ENCODE measurements around the gene FASTK. TPM values are rescaled to one million over a fixed set of nuclear protein-coding genes. Genes with fewer than 3 reads are reported as not detected.

FASTK gene
- total and polyA plus RNA-seq, 2 donors (not counting 3 experiments of a cell fraction or from before 2014, with no cell fraction given), result 73.3 to 113 TPM

DNA sequence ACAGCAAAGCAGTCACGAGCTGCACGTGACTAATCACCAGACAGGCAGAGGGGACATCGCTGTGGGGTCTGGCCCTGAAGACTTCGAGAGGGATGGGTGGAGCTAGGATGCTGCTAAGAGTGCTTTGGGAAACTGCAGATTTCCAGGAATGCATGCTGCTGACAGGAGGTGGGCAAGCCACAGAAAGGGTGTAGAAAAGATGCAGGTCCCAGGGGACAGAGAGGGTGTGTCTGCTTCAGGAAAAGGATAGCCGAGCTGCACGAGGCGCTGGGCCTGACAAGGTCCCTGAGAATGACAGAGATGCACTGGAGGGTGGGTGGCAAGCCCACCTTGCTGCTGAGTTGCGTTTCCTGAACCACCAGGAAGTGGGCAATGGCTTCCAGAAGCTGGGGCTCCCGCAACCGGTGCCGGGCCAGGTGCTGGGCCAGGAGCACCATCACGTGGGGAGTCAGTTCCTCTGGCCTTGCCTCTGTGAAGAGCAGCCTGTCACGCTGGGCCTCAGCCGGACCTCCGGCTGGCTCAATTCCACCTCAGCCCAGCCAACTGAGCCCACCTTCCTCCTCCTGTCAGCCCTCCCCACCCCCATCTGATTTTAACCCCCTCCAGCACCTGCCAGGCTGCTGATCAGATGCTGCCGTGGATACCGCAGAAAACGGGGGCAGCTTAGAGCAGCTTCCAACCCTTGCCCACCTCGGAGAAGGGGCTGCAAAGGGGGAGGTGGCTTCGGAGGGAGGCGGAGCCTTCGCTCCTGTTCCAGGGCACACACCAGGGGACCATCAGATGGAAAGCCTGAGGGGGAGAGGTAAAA is 2.2 kb downstream of the FASTK start:
- no TSS peak for BruUV-seq (replicated peaks)
- H3K9me3 ChIP-seq (replicated peaks; ENCODE audit: control insufficient read depth, insufficient read depth, low read length), result no peaks in the 10 kb centered on the region
- H3K36me3 ChIP-seq (ENCODE audit: control insufficient read depth in 2 of 2, extremely low read depth in 1 of 2, insufficient read depth in 2 of 2, low read length in 2 of 2), result peaks cover 2 to 23% of the 10 kb centered on the region in 2 experiments
- no peak overlapping the region for H3K27ac ChIP-seq (ENCODE audit: insufficient read depth, low read depth, low read length)
- no peak overlapping the region for H2AFZ ChIP-seq (ENCODE audit: low read depth, low read length)
- no peak overlapping the region for H3K4me3 ChIP-seq (replicated peaks in 1 of 3; ENCODE audit: insufficient read depth in 1 of 3, low read depth in 1 of 3, low read length in 3 of 3)
- intact Hi-C loops (cut with micrococcal nuclease) (no loop called here), dilution Hi-C loops (cut with MboI; ENCODE audit: extremely low pct_ligation_motif_present, low sequenced_read_pairs) (no loop called here)
- ChIA-PET POLR2A (no interaction called here), CTCF (interaction anchor here (0.8 to 3.0 kb wide), 5 partner anchors 30 to 180 kb away, joined by 3 to 12 read pairs (median 4); no protein-coding TSS in a partner anchor)
- no peak for DNase-seq (ENCODE audit: low read depth, low spot score)
- H3K27me3 ChIP-seq (ENCODE audit: control insufficient read depth in 2 of 2, insufficient read depth in 2 of 2, low read length in 2 of 2), result no peaks in the 10 kb centered on the region
- H3K9me1 ChIP-seq (replicated peaks; ENCODE audit: control insufficient read depth, extremely low read depth, insufficient read depth, low read length), result no peaks in the 10 kb centered on the region
- no peak overlapping the region for H3K9ac ChIP-seq (replicated peaks; ENCODE audit: extremely low read depth, insufficient read depth, low read length)
- FAIRE-seq, result no peak
- peaks cover 30% of the 10 kb centered on the region for H3K4me1 ChIP-seq (ENCODE audit: control insufficient read depth, extremely low read depth, insufficient read depth, low read length)
- H3K4me2 ChIP-seq (ENCODE audit: insufficient read depth, low read length), result no peak overlapping the region
- H3K79me2 ChIP-seq (ENCODE audit: control insufficient read depth, insufficient read depth, low read length), result peaks cover 28% of the 10 kb centered on the region
- TF ChIP-seq MAX (IDR thresholded peaks at IDR 0.05; ENCODE audit: insufficient read depth, insufficient read length), result no peak
- no peaks in the 10 kb centered on the region for H4K20me1 ChIP-seq (replicated peaks; ENCODE audit: control insufficient read depth, extremely low read depth, insufficient read depth, low read length)

- dilution Hi-C loops (cut with MboI; ENCODE audit: extremely low pct_ligation_motif_present, low sequenced_read_pairs) (no loop called here), intact Hi-C loops (cut with micrococcal nuclease) (no loop called here)
- H3K4me1 ChIP-seq (ENCODE audit: control insufficient read depth, extremely low read depth, insufficient read depth, low read length), result peaks cover 29% of the 10 kb centered on the region
- H3K4me3 ChIP-seq (replicated peaks in 1 of 3; ENCODE audit: insufficient read depth in 1 of 3, low read depth in 1 of 3, low read length in 3 of 3), result no peak overlapping the region
- no peaks in the 10 kb centered on the region for H4K20me1 ChIP-seq (replicated peaks; ENCODE audit: control insufficient read depth, extremely low read depth, insufficient read depth, low read length)
- ChIA-PET POLR2A (no interaction called here), CTCF (interaction anchor here (0.7 to 3.0 kb wide), 6 partner anchors 7 to 179 kb away, joined by 3 to 12 read pairs (median 4); no protein-coding TSS in a partner anchor)
- H3K79me2 ChIP-seq (ENCODE audit: control insufficient read depth, insufficient read depth, low read length), result peaks cover 28% of the 10 kb centered on the region
- no peaks in the 10 kb centered on the region for H3K27me3 ChIP-seq (ENCODE audit: control insufficient read depth in 2 of 2, insufficient read depth in 2 of 2, low read length in 2 of 2)
- H3K9me3 ChIP-seq (replicated peaks; ENCODE audit: control insufficient read depth, insufficient read depth, low read length), result no peaks in the 10 kb centered on the region
- TF ChIP-seq POLR2A (IDR thresholded peaks at IDR 0.05; ENCODE audit: low read depth, low read length) (no peak), EZH2 (IDR thresholded peaks at IDR 0.05; ENCODE audit: borderline replicate concordance, low read depth, low read length, severe bottlenecking) (no peak), GATA2 (IDR thresholded peaks at IDR 0.05; ENCODE audit: insufficient read depth, insufficient read length, low read depth, low read length) (no peak), JUN (IDR thresholded peaks at IDR 0.05; ENCODE audit: borderline replicate concordance, insufficient read depth, insufficient read length, low read depth) (no peak), MAX (IDR thresholded peaks at IDR 0.05; ENCODE audit: insufficient read depth, insufficient read length) (no peak), POLR2AphosphoS5 (IDR thresholded peaks at IDR 0.05; ENCODE audit: insufficient read depth, low read depth, low read length) (no peak), MYC (IDR thresholded peaks at IDR 0.05; ENCODE audit: low read depth, low read length) (no peak), FOS (IDR thresholded peaks at IDR 0.05; ENCODE audit: borderline replicate concordance, insufficient read depth, low read length) (no peak)
- TF ChIP-seq, protein P1, sequence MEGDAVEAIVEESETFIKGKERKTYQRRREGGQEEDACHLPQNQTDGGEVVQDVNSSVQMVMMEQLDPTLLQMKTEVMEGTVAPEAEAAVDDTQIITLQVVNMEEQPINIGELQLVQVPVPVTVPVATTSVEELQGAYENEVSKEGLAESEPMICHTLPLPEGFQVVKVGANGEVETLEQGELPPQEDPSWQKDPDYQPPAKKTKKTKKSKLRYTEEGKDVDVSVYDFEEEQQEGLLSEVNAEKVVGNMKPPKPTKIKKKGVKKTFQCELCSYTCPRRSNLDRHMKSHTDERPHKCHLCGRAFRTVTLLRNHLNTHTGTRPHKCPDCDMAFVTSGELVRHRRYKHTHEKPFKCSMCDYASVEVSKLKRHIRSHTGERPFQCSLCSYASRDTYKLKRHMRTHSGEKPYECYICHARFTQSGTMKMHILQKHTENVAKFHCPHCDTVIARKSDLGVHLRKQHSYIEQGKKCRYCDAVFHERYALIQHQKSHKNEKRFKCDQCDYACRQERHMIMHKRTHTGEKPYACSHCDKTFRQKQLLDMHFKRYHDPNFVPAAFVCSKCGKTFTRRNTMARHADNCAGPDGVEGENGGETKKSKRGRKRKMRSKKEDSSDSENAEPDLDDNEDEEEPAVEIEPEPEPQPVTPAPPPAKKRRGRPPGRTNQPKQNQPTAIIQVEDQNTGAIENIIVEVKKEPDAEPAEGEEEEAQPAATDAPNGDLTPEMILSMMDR (IDR thresholded peaks at IDR 0.05; ENCODE audit: extremely low read depth in 1 of 2, insufficient read depth in 1 of 2, low read depth in 1 of 2, low read length in 2 of 2), result no peak
- no peak for DNase-seq (ENCODE audit: low read depth, low spot score)
- no peak for FAIRE-seq
- H3K9me1 ChIP-seq (replicated peaks; ENCODE audit: control insufficient read depth, extremely low read depth, insufficient read depth, low read length), result no peaks in the 10 kb centered on the region
- peaks cover 2 to 23% of the 10 kb centered on the region in 2 experiments for H3K36me3 ChIP-seq (ENCODE audit: control insufficient read depth in 2 of 2, extremely low read depth in 1 of 2, insufficient read depth in 2 of 2, low read length in 2 of 2)
- no peak overlapping the region for H3K4me2 ChIP-seq (ENCODE audit: insufficient read depth, low read length)
- no TSS peak for BruUV-seq (replicated peaks)
- H3K27ac ChIP-seq (ENCODE audit: insufficient read depth, low read depth, low read length), result no peak overlapping the region
- H2AFZ ChIP-seq (ENCODE audit: low read depth, low read length), result no peak overlapping the region
- no peak overlapping the region for H3K9ac ChIP-seq (replicated peaks; ENCODE audit: extremely low read depth, insufficient read depth, low read length)
These were observed 2.8 kb downstream of the FASTK start for GRCh38 chr7:151077705-151078232.
